A549 treated with Mapracorat at 1 μM for 4 hours (cell line): ENCODE results near the gene B3GNT4. TPM values are rescaled to one million over a fixed set of nuclear protein-coding genes. Genes with fewer than 3 reads are reported as not detected.

Experiments used
- total RNA-seq: library from RNA; stranded (reverse); fragments of 200-300 nt; extraction: Qiagen RNA extraction; gene quantifications from 5 replicates; pipeline ENCODE4 v1.2.3, GENCODE V29; 2022

Gene B3GNT4
- total RNA-seq, result 0.45 to 0.96 TPM (median 0.77 TPM) in 5 replicates

GRCh38 chr12:122203301-122204166 lies at the start of gene B3GNT4:
Gene B3GNT4, plus strand, starts transcription at chr12:122203709. Its CDS starts 910 bp downstream, at chr12:122204619.

GRCh38 chr12:122174155-122174845 lies 29.2 kb upstream of the B3GNT4 start, which contains the start of gene IL31:
Gene IL31, minus strand, starts transcription at chr12:122174221. Its CDS starts 49 bp downstream, at chr12:122174172.

GRCh38 chr12:122182887-122183587 lies 20.5 kb upstream of the B3GNT4 start, which contains the start of gene LRRC43:
Gene LRRC43, plus strand, starts transcription at chr12:122183123. Its CDS starts 22 bp downstream, at chr12:122183145.

GRCh38 chr12:122225683-122226365 lies 22.3 kb downstream of the B3GNT4 start, which contains the start of gene DIABLO:
Gene DIABLO, minus strand, starts transcription at chr12:122226052. Its CDS starts 38 bp downstream, at chr12:122226014.

Other genes with a start within 250 kb of the B3GNT4 start
- gene BCL7A, start 181.8 kb upstream of the B3GNT4 start, total RNA-seq, result 10.4 to 12.5 TPM (median 10.9 TPM) in 5 replicates
- 29.3 to 44.5 TPM (median 41.9 TPM) in 5 replicates for gene MLXIP, start 125.0 kb upstream of the B3GNT4 start, total RNA-seq
- not detected in 5 replicates for gene IL31, start 29.5 kb upstream of the B3GNT4 start, total RNA-seq
- 0.08 TPM in 1 of 5 replicates, not detected in the others for gene LRRC43, start 20.6 kb upstream of the B3GNT4 start, total RNA-seq
- gene DIABLO, start 22.3 kb downstream of the B3GNT4 start, total RNA-seq, result 65.8 to 77.8 TPM (median 67.5 TPM) in 5 replicates
- gene VPS33A, start 62.8 kb downstream of the B3GNT4 start, total RNA-seq, result 17.3 to 18.9 TPM (median 18.5 TPM) in 5 replicates
- gene CLIP1, start 219.0 kb downstream of the B3GNT4 start, total RNA-seq, result 31.5 to 40.8 TPM (median 36.6 TPM) in 5 replicates